Thyroid gland (tissue), 4 donors: ENCODE data around the gene TWF2. TPM values are rescaled to one million over a fixed set of nuclear protein-coding genes. Genes with fewer than 3 reads are reported as not detected.

Experiments
- DNase-seq, 2 donors: peaks; one replicate each; pipeline ENCODE4 v3.0.0-alpha.2; 2019
- H3K27ac ChIP-seq, 3 donors: fragments of 200-600 bp; sonication (generic); 1 replicate in 2 of 3; 2 replicates in 1 of 3; pipeline ENCODE4 v1.5.1; 2016 to 2019; ENCODE audit warnings: mild to moderate bottlenecking in 1 of 3, moderate library complexity in 1 of 3
- H3K27me3 ChIP-seq: fragments of 200-600 bp; sonication (generic); one replicate; pipeline ENCODE4 v1.5.1; 2019
- H3K36me3 ChIP-seq, 2 donors: fragments of 200-600 bp; sonication (generic); one replicate each; pipeline ENCODE4 v1.5.1; 2016 to 2019
- H3K4me1 ChIP-seq, 2 donors: fragments of 200-600 bp; sonication (generic); one replicate each; pipeline ENCODE4 v1.5.1; 2017 to 2019
- H3K4me3 ChIP-seq, 3 donors: fragments of 200-600 bp; sonication (generic); replicated peaks in 1 of 3; 1 replicate in 2 of 3; 2 replicates in 1 of 3; pipeline ENCODE4 v1.5.1; 2016; ENCODE audit warnings: mild to moderate bottlenecking in 1 of 3
- H3K9me3 ChIP-seq: fragments of 200-600 bp; sonication (generic); one replicate; pipeline ENCODE4 v1.5.1; 2017
- CTCF ChIP-seq, 6 experiments: fragments of 200-600 bp in 3 of 6; fragments of 450-650 bp in 3 of 6; sonication (generic) in 3 of 6; IDR thresholded peaks; one replicate each; pipeline ENCODE4 v1.5.1; 2016 to 2019; ENCODE audit warnings: antibody characterized with exemption in 6 of 6, mild to moderate bottlenecking in 2 of 6, inconsistent platforms in 1 of 6, moderate library complexity in 1 of 6
- POLR2A ChIP-seq, 2 donors: fragments of 450-650 bp; IDR thresholded peaks; one replicate each; pipeline ENCODE4 v1.6.1; 2017; ENCODE audit warnings: antibody characterized with exemption in 2 of 2, mild to moderate bottlenecking in 2 of 2, moderate library complexity in 1 of 2
- WGBS, 2 donors: methylation state at CpG; one replicate each; pipeline ENCODE4 v1.1.5; 2017; 5-methylcytosine and 5-hydroxymethylcytosine counted together
- intact Hi-C: fragments of 100-400 bp; cut with DNase I; formaldehyde crosslinking; loops from one replicate; pipeline ENCODE4 v1.15.1; 2023
- total RNA-seq, 4 donors: library from RNA; depleted of rRNA; stranded (reverse); fragments of >200 nt; gene quantifications; one replicate each; pipeline ENCODE4 v1.2.3, GENCODE V29; 2016

TWF2 gene
- total RNA-seq, 4 donors from 2014 or later: 28.3 to 61.1 (median 50.4) TPM

DNA sequence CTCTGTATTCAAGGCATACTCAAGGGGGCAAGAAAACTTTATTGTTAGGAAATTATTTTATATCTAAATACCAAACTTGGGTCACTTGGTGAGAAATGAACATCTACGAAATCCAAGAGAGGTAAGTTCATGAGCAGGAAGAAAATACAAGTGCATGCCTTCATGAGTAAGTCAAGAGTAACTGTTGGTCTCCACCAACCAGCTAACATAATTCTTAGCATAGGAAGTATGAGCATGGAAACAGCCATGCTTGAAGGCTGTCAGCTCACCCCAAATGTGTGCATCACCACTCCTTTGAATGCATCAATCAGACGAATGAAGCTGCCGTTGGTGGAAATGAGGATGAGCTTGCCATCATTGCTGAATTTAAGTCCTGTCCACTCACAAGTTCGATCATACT, 20.5 kb upstream of the TWF2 start:
- Histone ChIP-seq H3K9me3 (no peaks in the 10 kb centered on the region), H3K4me3 (no peak overlapping the region), H3K27ac (no peak overlapping the region), H3K27me3 (no peaks in the 10 kb centered on the region), H3K4me1 (no peaks in the 10 kb centered on the region), H3K36me3 (peaks cover 89 to 96% of the 10 kb centered on the region in 2 donors)
- intact Hi-C loops: no loop called here
- DNase-seq: no peak
- no peak for TF ChIP-seq POLR2A (IDR thresholded peaks at IDR 0.05)
- no peak for TF ChIP-seq CTCF (IDR thresholded peaks at IDR 0.05)
- WGBS, 2 donors: 91 to 94% methylated on average over 4 of the region's 4 CpGs

GRCh38 chr3:52259035-52259434, 20.1 kb upstream of the TWF2 start:
- no peaks in the 10 kb centered on the region for H3K4me1 ChIP-seq
- H3K27me3 ChIP-seq: no peaks in the 10 kb centered on the region
- H3K36me3 ChIP-seq: peaks cover 89 to 97% of the 10 kb centered on the region in 2 donors
- intact Hi-C loops: no loop called here
- no peaks in the 10 kb centered on the region for H3K9me3 ChIP-seq
- no peak overlapping the region for H3K27ac ChIP-seq
- TF ChIP-seq CTCF (IDR thresholded peaks at IDR 0.05) (no peak), POLR2A (IDR thresholded peaks at IDR 0.05) (no peak)
- no peak overlapping the region for H3K4me3 ChIP-seq
- 73 to 82% methylated on average over 1 of the region's 1 CpG for WGBS, 2 donors
- DNase-seq: no peak

DNA sequence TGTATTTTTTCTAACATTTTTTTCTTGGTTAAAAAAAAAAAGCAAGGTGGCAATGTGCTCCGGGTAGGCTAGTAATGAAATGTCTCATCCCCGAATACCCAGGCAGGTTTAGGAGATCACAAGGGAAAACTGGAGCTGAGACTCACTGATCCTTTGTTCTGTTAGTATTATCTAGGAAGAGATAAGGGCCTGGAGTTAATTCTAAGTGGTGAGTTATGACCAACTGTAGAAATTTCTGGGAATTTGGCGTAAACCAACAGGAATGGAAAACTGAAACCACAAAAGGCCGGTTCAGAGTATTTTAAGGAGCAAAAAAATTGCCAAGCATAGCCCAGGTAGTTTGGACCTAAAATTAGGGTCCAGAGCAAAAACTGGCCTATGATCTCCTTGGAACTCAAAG, 19.0 kb upstream of the TWF2 start:
- H3K4me3 ChIP-seq: no peak overlapping the region
- peaks cover 92 to 99% of the 10 kb centered on the region in 2 donors for H3K36me3 ChIP-seq
- no peak for DNase-seq
- intact Hi-C loops: no loop called here
- 88 to 93% methylated on average over 4 of the region's 4 CpGs for WGBS, 2 donors
- no peaks in the 10 kb centered on the region for H3K9me3 ChIP-seq
- no peaks in the 10 kb centered on the region for H3K4me1 ChIP-seq
- H3K27me3 ChIP-seq: no peaks in the 10 kb centered on the region
- H3K27ac ChIP-seq: no peak overlapping the region
- TF ChIP-seq CTCF (IDR thresholded peaks at IDR 0.05) (no peak), POLR2A (IDR thresholded peaks at IDR 0.05) (no peak)

DNA sequence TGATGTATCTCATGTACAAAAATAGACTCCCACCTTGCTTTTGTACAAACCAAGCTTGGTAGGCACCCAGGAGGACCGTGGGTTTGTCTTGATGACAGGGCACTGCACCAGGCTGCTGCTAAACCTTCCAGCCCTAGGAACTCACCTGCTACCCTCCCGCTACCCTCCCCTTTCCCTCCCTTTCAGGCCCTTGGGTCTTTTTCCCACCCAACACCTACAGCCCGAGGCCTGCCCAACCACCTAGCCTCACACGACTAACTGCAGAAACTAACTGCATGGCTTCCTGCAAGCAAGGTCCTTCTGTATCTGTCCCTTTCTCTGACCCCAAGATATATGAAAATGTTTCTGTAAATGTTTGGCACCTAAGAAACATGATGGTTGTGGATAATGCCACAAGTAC, 17.7 kb upstream of the TWF2 start:
- TF ChIP-seq POLR2A (IDR thresholded peaks at IDR 0.05) (no peak), CTCF (IDR thresholded peaks at IDR 0.05) (no peak)
- no peaks in the 10 kb centered on the region for H3K9me3 ChIP-seq
- no peaks in the 10 kb centered on the region for H3K4me1 ChIP-seq
- no peak overlapping the region for H3K4me3 ChIP-seq
- DNase-seq: no peak
- H3K36me3 ChIP-seq: peaks cover 89 to 92% of the 10 kb centered on the region in 2 donors
- 87 to 89% methylated on average over 4 of the region's 4 CpGs for whole genome bisulfite sequencing, 2 donors
- H3K27ac ChIP-seq: no peak overlapping the region
- intact Hi-C loops: no loop called here
- no peaks in the 10 kb centered on the region for H3K27me3 ChIP-seq

DNA sequence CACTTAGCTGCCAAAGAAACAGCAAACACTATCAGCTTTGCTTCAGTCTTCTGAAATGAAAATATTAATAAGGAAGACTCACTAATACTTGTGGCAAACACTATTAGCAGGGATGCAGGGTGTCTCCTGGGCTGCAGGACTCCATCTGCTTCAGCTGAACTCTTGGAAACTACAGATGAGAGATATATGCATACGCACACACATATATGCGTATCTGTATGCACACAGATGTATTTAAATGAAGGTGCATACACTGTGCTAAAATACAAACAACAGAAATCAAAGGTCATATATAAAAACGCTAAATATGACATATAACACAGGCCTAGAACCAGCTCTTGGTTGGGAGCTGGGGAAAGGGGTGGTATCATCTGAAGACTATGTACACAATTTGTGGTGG, 17.2 kb upstream of the TWF2 start:
- WGBS, 2 donors: 92 to 98% methylated on average over 3 of the region's 3 CpGs
- Histone ChIP-seq H3K9me3 (no peaks in the 10 kb centered on the region), H3K36me3 (peaks cover 88 to 89% of the 10 kb centered on the region in 2 donors), H3K4me1 (no peaks in the 10 kb centered on the region), H3K4me3 (no peak overlapping the region), H3K27me3 (no peaks in the 10 kb centered on the region), H3K27ac (no peak overlapping the region)
- no peak for DNase-seq
- TF ChIP-seq POLR2A (IDR thresholded peaks at IDR 0.05) (no peak), CTCF (IDR thresholded peaks at IDR 0.05) (no peak)
- intact Hi-C loops: no loop called here
